IMR-90 (cell line): ENCODE measurements around the gene PAF1. TPM values are rescaled to one million over a fixed set of nuclear protein-coding genes. Genes with fewer than 3 reads are reported as not detected.

ENCODE experiments used
- ATAC-seq: fragments of 200-7000 bp; cut with Tn5 transposase; 2 replicates; pipeline ENCODE4 v1.9.1; 2020; ENCODE audit warnings: low read depth, mild to moderate bottlenecking, moderate library complexity
- BruUV-seq: library from RNA; stranded (reverse); fragments of 400-500 nt; replicated peaks from 2 replicates; lab custom pipeline; 2021; lab: Mats Ljungman, UMichigan
- CTCF ChIA-PET: fragments of 300-600 bp; formaldehyde crosslinking; extraction: SDS; loops from one replicate; lab custom pipeline; 2021; ENCODE audit warnings: antibody characterized with exemption; lab: Yijun Ruan, JAX
- POLR2A ChIA-PET: fragments of 300-600 bp; sonication (Branson Sonifier 250); formaldehyde crosslinking; loops from one replicate; lab custom pipeline; 2022; ENCODE audit warnings: antibody characterized with exemption; ENCODE audit not compliant: unreplicated experiment; lab: Charles Lee
- DNase-seq: peaks from one replicate; pipeline ENCODE4 v3.0.0; 2013
- H2AFZ ChIP-seq: replicated peaks from 2 replicates; pipeline ENCODE3; 2013; ENCODE audit warnings: low read length, mild to moderate bottlenecking; ENCODE audit not compliant: poor library complexity
- H2AK5ac ChIP-seq: 2 replicates; pipeline ENCODE4 v1.6.1; 2013; ENCODE audit warnings: low read depth, low read length, inconsistent platforms
- H2AK9ac ChIP-seq: replicated peaks from 2 replicates; pipeline ENCODE3; 2013; ENCODE audit warnings: mild to moderate bottlenecking, low read depth, low read length, moderate library complexity; ENCODE audit not compliant: poor library complexity
- H2BK120ac ChIP-seq: 2 replicates; pipeline ENCODE4 v1.6.1; 2013; ENCODE audit warnings: low read depth, low read length, inconsistent platforms
- H2BK15ac ChIP-seq: 3 replicates; pipeline ENCODE4 v1.6.1; 2013; ENCODE audit warnings: low read depth, low read length, inconsistent platforms
- H2BK20ac ChIP-seq: 2 replicates; pipeline ENCODE4 v1.6.1; 2013; ENCODE audit warnings: low read depth, mild to moderate bottlenecking, inconsistent platforms, low read length, moderate library complexity
- H2BK5ac ChIP-seq: 2 replicates; pipeline ENCODE4 v1.6.1; 2013; ENCODE audit warnings: mild to moderate bottlenecking, low read depth, low read length, inconsistent platforms; ENCODE audit not compliant: poor library complexity, severe bottlenecking
- H3K14ac ChIP-seq: replicated peaks from 2 replicates; pipeline ENCODE4 v1.6.1; 2013; ENCODE audit warnings: low read depth, low read length, inconsistent platforms
- H3K18ac ChIP-seq: 2 replicates; pipeline ENCODE4 v1.6.1; 2013; ENCODE audit warnings: low read depth, low read length, control low read depth
- H3K23ac ChIP-seq: 2 replicates; pipeline ENCODE4 v1.6.1; 2013; ENCODE audit warnings: low read depth, low read length, inconsistent platforms
- H3K27ac ChIP-seq: 2 replicates; pipeline ENCODE4 v1.5.1; 2013; ENCODE audit warnings: mild to moderate bottlenecking, control low read depth, low read length; ENCODE audit not compliant: insufficient read depth
- H3K27me3 ChIP-seq: 2 replicates; pipeline ENCODE4 v1.6.1; 2013; ENCODE audit warnings: low read length; ENCODE audit not compliant: control insufficient read depth, insufficient read depth
- H3K36me3 ChIP-seq: 2 replicates; pipeline ENCODE4 v1.6.1; 2013; ENCODE audit warnings: low read length, mixed read lengths; ENCODE audit not compliant: control insufficient read depth, insufficient read depth
- H3K4ac ChIP-seq: 2 replicates; pipeline ENCODE4 v1.6.1; 2013; ENCODE audit warnings: low read depth, low read length, inconsistent platforms
- H3K4me1 ChIP-seq: 2 replicates; pipeline ENCODE4 v1.6.1; 2013; ENCODE audit warnings: low read length, mixed read lengths; ENCODE audit not compliant: control insufficient read depth, insufficient read depth
- H3K4me2 ChIP-seq: 2 replicates; pipeline ENCODE4 v1.6.1; 2013; ENCODE audit warnings: low read depth, mild to moderate bottlenecking, control low read depth, low read length, moderate library complexity
- H3K4me3 ChIP-seq: 2 replicates; pipeline ENCODE4 v1.5.1; 2013; ENCODE audit warnings: low read depth, mild to moderate bottlenecking, control low read depth, low read length, moderate library complexity; ENCODE audit not compliant: insufficient read depth
- H3K56ac ChIP-seq: 2 replicates; pipeline ENCODE4 v1.6.1; 2013; ENCODE audit warnings: low read length, inconsistent platforms; ENCODE audit not compliant: insufficient read depth; ENCODE audit errors: extremely low read depth
- H3K79me1 ChIP-seq, 2 experiments: 2 replicates each; pipeline ENCODE4 v1.6.1; 2013; ENCODE audit warnings: low read length in 2 of 2, inconsistent platforms in 1 of 2, low read depth in 1 of 2
- H3K9ac ChIP-seq: 2 replicates; pipeline ENCODE4 v1.6.1; 2013; ENCODE audit warnings: low read depth, low read length, control low read depth
- H3K9me1 ChIP-seq: 2 replicates; pipeline ENCODE4 v1.6.1; 2013; ENCODE audit warnings: low read length, inconsistent platforms; ENCODE audit not compliant: insufficient read depth
- H3K9me3 ChIP-seq: 2 replicates; pipeline ENCODE4 v1.6.1; 2013; ENCODE audit warnings: low read length; ENCODE audit not compliant: control insufficient read depth, insufficient read depth
- H4K20me1 ChIP-seq: 2 replicates; pipeline ENCODE4 v1.6.1; 2013; ENCODE audit warnings: low read length, inconsistent platforms; ENCODE audit not compliant: insufficient read depth
- H4K5ac ChIP-seq: 2 replicates; pipeline ENCODE4 v1.6.1; 2013; ENCODE audit warnings: mild to moderate bottlenecking, low read depth, low read length, control low read depth
- H4K8ac ChIP-seq, 2 experiments: 2 replicates each; pipeline ENCODE4 v1.6.1; 2013; ENCODE audit warnings: low read depth in 2 of 2, low read length in 2 of 2, control low read depth in 1 of 2, inconsistent platforms in 1 of 2
- H4K91ac ChIP-seq: 2 replicates; pipeline ENCODE4 v1.6.1; 2013; ENCODE audit warnings: low read depth, low read length, inconsistent platforms; ENCODE audit not compliant: insufficient read depth
- CTCF ChIP-seq: conservative IDR thresholded peaks from 2 replicates; pipeline ENCODE4 v1.5.1; 2012; ENCODE audit warnings: mild to moderate bottlenecking, low read depth, low read length, improper control_type of control experiment
- ELK1 ChIP-seq: fragments of 150-350 bp; IDR thresholded peaks from 2 replicates; pipeline ENCODE4 v1.6.1; 2016; ENCODE audit warnings: low read depth, mild to moderate bottlenecking, low read length, moderate library complexity, borderline replicate concordance
- WGBS, 2 experiments: methylation state at CpG; one replicate each; pipeline versions ENCODE4 v1.1.5 to v1.1.7; 2013; ENCODE audit warnings: missing lambda C conversion rate in 2 of 2; ENCODE audit not compliant: insufficient read length in 1 of 2; ENCODE audit errors: extremely low coverage in 2 of 2; 5-methylcytosine and 5-hydroxymethylcytosine counted together
- dilution Hi-C: fragments of 300-500 bp; cut with HindIII; formaldehyde crosslinking; loops from one replicate; pipeline ENCODE4 v1.14.3; 2018; ENCODE audit warnings: low sequenced_read_pairs; ENCODE audit not compliant: unreplicated experiment
- in situ Hi-C: fragments of 300-500 bp; cut with MboI; formaldehyde crosslinking; loops from 3 replicates; pipeline ENCODE4 v1.14.3; 2019; ENCODE audit warnings: low sequenced_read_pairs, inconsistent platforms, mixed read lengths
- intact Hi-C: fragments of 100-400 bp; cut with micrococcal nuclease; formaldehyde crosslinking; loops from 2 replicates; pipeline ENCODE4 v1.10.0; 2022
- polyA plus RNA-seq, 3 experiments: library from polyadenylated mRNA; depleted of rRNA; stranded (reverse); fragments of >200 nt; gene quantifications; 2 replicates each; pipeline ENCODE4 v1.2.3, GENCODE V29; 2012; ENCODE audit warnings: low replicate concordance in 1 of 3
- total RNA-seq: library from RNA; depleted of rRNA; stranded (reverse); fragments of >200 nt; gene quantifications from 2 replicates; pipeline ENCODE4 v1.2.3, GENCODE V29; 2012

The PAF1 gene
- total and polyA plus RNA-seq, 2 of the 4 experiments (the other 2 are of a cell fraction) = 45.7 to 54.3 TPM

- Histone ChIP-seq H3K79me1 (peaks cover 24 to 73% of the 10 kb centered on the region in 2 experiments), H4K20me1 (peaks cover 13% of the 10 kb centered on the region), H3K18ac (no peak overlapping the region), H3K27me3 (no peaks in the 10 kb centered on the region), H3K9me1 (peaks cover 26% of the 10 kb centered on the region), H2BK5ac (no peak overlapping the region), H3K23ac (no peak overlapping the region), H3K4me1 (peaks cover 20% of the 10 kb centered on the region), H3K9ac (no peak overlapping the region), H3K27ac (no peak overlapping the region), H2BK15ac (no peak overlapping the region), H3K4me3 (no peak overlapping the region), H3K14ac (no peak overlapping the region), H2AK9ac (no peak overlapping the region), H3K36me3 (peaks cover 50% of the 10 kb centered on the region), H3K4me2 (no peak overlapping the region), H3K56ac (no peak overlapping the region), H4K8ac (no peak overlapping the region), H2BK120ac (no peak overlapping the region), H4K91ac (no peak overlapping the region), H3K4ac (no peak overlapping the region), H2AK5ac (no peak overlapping the region), H4K5ac (no peak overlapping the region), H2BK20ac (no peak overlapping the region), H3K9me3 (no peaks in the 10 kb centered on the region), H2AFZ (no peak overlapping the region)
- ChIA-PET CTCF (no interaction called here), POLR2A (no interaction called here)
- WGBS, 2 experiments = no CpG with 5 or more reads among the region's 3 CpGs
- dilution Hi-C loops = no loop called here
- no TSS peak for BruUV-seq
- TF ChIP-seq CTCF (no peak), ELK1 (no peak)
- intact Hi-C loops = no loop called here
- in situ Hi-C loops = no loop called here
- no peak for DNase-seq
- ATAC-seq = no peak
Observed at GRCh38 chr19:39359026-39359425, 31.9 kb downstream of the PAF1 start.
